Measurements from ENCODE around the gene ZNF652. TPM values are rescaled to one million over a fixed set of nuclear protein-coding genes. Genes with fewer than 3 reads are reported as not detected.
"Not testable (repeated sequence)": the region's sequence is repeated elsewhere in the genome, so short reads cannot be mapped to it uniquely, and the experiment has no call there.

The ZNF652 gene
- total RNA-seq, 1 experiment from 2014 or later = 24.5 TPM

- DNase-seq (ENCODE audit: extremely low read depth, low read depth) = no peak
These were observed 84.4 kb downstream of the ZNF652 start for GRCh38 chr17:49277638-49278037.

GRCh38 chr17:49275981-49276380 is 86.1 kb downstream of the ZNF652 start:
- not testable (repeated sequence) for DNase-seq (ENCODE audit: extremely low read depth, low read depth)

GRCh38 chr17:49269356-49269755 is 92.7 kb downstream of the ZNF652 start:
- no peak for DNase-seq (ENCODE audit: extremely low read depth, low read depth)

DNA sequence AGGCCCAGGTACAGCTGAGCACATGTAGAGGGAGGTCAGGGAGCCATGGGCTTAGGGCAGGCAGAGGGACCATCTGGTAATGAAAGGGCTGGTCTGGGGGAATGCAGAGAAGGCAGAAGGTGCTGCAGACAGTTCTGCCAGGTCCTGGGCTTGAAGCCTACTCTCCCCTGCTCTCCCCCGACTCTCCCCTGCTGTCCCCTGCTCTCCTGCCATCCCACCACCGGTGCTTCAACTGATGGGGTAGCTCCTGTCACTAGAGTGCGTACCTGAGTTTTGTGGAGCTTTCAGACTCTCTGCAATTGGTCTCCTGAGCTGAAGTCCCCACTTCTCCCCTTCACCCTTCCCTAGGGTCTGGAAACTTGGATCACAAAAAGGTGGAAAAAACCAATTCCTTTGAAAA is 94.1 kb downstream of the ZNF652 start:
- DNase-seq (ENCODE audit: extremely low read depth, low read depth) = no peak

DNA sequence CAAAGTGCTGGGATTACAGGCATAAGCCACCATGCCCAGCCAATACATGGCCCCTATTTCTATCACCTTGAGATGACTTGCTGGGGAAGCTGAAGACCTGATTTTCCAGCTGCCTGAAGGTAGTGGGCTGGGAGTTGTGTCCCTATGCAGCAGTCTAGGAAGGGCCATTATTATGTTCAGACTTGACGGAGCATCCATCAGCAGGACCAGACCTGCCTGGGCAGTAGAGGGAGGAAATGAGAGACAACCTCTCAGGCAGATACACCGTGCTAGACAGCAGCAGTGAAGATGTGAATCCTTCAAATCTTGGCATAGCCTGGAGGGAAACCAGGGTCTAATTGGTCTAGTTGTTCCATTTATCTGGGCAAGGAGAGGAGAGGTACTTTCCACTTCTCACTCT is 95.8 kb downstream of the ZNF652 start:
- no peak for DNase-seq (ENCODE audit: extremely low read depth, low read depth)

- DNase-seq (ENCODE audit: extremely low read depth, low read depth) = not testable (repeated sequence)
These were observed 100.5 kb downstream of the ZNF652 start for GRCh38 chr17:49261540-49261939.

- no peak for DNase-seq (ENCODE audit: extremely low read depth, low read depth)
These were observed 101.2 kb downstream of the ZNF652 start for GRCh38 chr17:49260817-49261291.

DNA sequence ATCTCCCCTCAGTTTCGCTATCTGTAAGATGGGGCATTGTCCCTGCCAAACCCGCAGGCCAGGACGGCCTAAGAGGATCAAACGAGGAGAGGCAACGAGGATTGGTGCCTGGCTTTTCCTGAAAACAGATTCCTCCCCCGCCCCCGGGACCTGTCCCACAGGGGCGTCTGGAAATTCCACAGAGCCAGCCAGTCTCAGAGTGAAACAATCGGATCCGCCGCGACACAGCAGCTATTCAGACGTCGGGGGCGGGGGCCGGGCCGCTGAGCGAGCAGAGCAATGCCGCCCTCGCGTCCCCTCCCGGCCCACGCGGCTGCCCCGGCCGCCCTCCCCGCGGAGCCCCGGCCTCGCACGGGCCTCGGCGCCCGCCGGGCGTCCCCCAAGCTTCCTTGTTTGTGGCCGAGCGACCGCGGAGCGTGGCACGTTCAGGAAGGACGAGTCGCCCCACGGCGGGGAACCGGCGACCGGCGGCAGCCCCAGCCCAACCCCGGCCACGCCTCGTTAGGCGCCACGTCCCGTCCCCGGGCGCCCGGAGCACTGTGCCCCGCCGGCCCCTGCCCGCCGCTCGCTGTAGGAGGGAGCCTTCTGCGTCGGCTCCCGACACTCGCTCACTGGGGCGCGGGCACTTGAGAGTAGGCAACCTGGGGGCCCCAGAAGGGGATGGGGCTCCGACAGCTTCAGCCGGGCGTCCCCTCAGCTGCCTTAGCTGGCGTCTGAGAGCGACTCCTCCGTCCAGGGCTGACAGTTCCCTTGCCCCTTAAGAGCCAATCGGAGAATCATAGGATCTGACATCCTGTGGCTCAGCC is 101.8 kb downstream of the ZNF652 start:
- DNase-seq (ENCODE audit: extremely low read depth, low read depth) = peak; percentile 34

- no peak for DNase-seq (ENCODE audit: extremely low read depth, low read depth)
These were observed 102.4 kb downstream of the ZNF652 start for GRCh38 chr17:49259663-49260010.

GRCh38 chr17:49258394-49258793 is 103.7 kb downstream of the ZNF652 start:
- DNase-seq (ENCODE audit: extremely low read depth, low read depth) = no peak

DNA sequence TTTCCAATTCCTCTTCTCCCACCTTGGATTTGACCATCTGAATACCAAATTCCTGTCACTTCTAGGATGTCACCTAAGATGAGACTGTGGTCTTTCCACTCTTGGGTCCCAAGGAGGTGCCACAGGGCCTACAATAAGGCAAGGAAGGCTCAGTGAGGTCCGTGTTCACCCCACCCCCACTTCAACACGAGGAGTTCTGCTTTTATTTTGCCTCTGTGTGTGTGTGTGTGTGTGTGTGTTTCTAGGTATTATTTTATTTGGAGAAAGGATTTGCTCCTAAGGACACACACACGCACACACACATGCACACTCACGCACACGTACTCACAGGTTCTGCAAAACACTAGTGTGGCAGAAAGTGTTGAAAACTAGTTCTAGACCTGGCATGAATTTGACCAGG is 106.9 kb downstream of the ZNF652 start:
- DNase-seq (ENCODE audit: extremely low read depth, low read depth) = no peak

GRCh38 chr17:49254066-49254465 is 108.0 kb downstream of the ZNF652 start:
- no peak for DNase-seq (ENCODE audit: extremely low read depth, low read depth)

DNA sequence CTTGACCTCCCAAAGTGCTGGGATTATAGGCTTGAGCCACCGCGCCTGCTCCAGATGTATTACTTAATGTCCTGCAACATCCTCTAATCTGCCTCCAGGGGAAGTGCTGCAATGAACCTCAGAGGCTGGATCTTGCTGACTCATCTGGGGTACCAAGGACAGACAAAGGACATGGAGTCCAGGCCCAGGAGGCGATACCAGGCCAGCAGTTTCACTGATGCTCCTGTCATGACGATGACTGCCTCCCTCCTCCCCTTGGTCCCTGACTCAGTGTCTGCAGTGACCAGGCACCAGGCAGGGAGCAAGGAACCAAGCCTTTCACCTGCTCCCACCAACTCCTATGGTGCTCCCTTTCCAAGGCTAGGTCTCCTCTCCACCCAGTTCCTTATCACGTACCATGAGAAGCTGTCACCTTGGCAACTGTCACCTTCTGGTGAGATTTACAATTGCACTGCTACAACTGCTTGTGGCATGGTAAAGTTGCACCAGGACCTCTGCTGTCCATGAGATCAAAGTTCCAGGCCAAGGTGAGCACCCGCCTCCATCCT is 109.8 kb downstream of the ZNF652 start:
- DNase-seq (ENCODE audit: extremely low read depth, low read depth) = peak; percentile 26

DNA sequence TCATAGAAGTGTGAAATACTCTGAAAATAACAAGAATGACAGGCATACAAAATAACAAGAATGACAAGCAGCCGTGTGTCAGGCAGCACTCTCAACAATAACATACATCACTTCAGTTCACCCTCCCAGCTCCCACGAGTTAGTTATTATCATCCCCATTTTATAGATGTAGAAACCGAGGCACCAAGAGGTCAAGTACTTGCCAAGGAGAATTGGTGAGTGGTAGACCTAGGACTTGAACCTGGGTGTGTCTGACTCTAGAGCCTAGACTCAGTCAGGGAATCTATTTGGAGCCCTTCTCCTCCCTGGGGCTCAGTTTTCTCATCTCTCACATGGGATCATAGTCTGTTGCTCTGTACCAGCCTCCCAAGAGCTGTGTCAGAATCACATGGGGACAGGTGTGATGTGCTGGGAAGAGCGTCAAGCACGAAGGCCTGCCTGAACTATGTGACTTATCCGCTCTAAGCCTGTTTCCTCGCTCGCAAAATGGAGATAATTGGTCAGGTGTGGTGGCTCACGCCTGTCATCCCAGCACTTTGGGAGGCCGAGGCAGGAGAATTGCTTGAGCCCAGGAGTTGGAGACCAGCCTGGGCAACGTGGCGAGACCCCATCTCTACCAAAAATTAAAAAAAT is 112.0 kb downstream of the ZNF652 start:
- peak; percentile 24 for DNase-seq (ENCODE audit: extremely low read depth, low read depth)

- DNase-seq (ENCODE audit: extremely low read depth, low read depth) = peak; percentile 30
These were observed 112.7 kb downstream of the ZNF652 start for GRCh38 chr17:49249292-49249794.

DNA sequence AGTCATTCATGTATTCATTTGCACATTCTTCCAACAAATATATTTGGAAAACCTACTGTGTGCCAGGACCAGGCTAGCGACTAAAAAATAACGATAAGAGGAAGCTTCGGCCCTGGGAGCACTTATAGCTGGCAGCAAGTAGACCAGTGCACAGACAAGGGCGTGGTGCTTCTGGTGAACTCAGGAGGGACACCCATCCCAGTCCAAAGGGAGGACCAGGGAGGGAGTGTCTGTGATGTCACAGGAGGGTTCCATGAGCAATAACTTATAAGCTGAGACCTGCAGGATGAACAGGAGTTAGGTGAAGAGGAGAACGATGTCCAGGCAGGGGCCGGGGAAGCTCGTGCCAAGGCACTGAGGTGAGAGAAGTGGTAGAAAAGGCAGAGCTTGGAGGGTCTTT is 114.1 kb downstream of the ZNF652 start:
- DNase-seq (ENCODE audit: extremely low read depth, low read depth) = no peak

DNA sequence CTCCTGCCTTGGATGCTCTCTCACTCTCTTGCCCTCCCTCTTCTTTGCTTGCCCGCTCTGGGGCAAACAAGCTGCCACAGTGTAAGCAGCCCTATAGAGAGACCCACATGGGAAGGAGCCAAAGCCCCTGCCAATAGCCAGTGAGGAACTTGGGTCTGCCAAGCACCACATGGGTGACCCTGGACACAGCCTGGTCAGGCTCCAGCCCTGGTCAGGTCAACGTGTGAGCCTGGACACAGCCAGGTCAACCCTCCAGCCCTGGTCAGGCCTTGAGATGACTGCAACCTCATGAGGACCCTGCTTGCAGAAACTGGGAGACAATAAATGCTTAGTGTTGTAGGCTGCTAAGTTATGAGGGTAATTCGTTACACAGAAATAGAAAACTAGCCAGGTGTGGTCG is 117.2 kb downstream of the ZNF652 start:
- no peak for DNase-seq (ENCODE audit: extremely low read depth, low read depth)

Small RNAs within 50 kb of the gene (small RNA-seq; reads per million reads assigned to genes)
- gene MIR6129 = 0 reads per million in 2 experiments

Other genes starting within 250 kb of the ZNF652 start
- gene B4GALNT2, start 229.5 kb downstream of the ZNF652 start, total RNA-seq (2014; rRNA removed; shearing (Covaris generic)) = not detected in 2 replicates
- gene GNGT2, start 151.7 kb downstream of the ZNF652 start, total RNA-seq (2014; rRNA removed; shearing (Covaris generic)) = not detected in 2 replicates
- not detected in 2 replicates for gene ABI3, start 151.5 kb downstream of the ZNF652 start, total RNA-seq (2014; rRNA removed; shearing (Covaris generic))
- gene PHOSPHO1, start 131.5 kb downstream of the ZNF652 start, total RNA-seq (2014; rRNA removed; shearing (Covaris generic)) = not detected in 2 replicates
- 136 and 142 TPM in 2 replicates for gene PHB1, start 52.6 kb upstream of the ZNF652 start, total RNA-seq (2014; rRNA removed; shearing (Covaris generic))
- gene NGFR, start 133.0 kb upstream of the ZNF652 start, total RNA-seq (2014; rRNA removed; shearing (Covaris generic)) = 0.07 TPM in 1 of 2 replicates, not detected in the other
- 0.40 TPM in 1 of 2 replicates, not detected in the other for gene NXPH3, start 213.6 kb upstream of the ZNF652 start, total RNA-seq (2014; rRNA removed; shearing (Covaris generic))

Measured in NCI-H460 (cell line).